Activated naive CD4-positive, alpha-beta T cell treated with anti-CD3 and anti-CD28 coated beads, Interleukin-2, amount 50 U/mL, for 72 hours (primary cell): ENCODE data around the gene RRP1B. TPM values are rescaled to one million over a fixed set of nuclear protein-coding genes. Genes with fewer than 3 reads are reported as not detected.

Source experiments
- ATAC-seq, 2 donors: fragments of 150-1000 bp; cut with Tn5 transposase; 2 replicates each; pipeline ENCODE4 v1.10.0; 2021; ENCODE audit warnings: mild to moderate bottlenecking in 2 of 2, moderate library complexity in 2 of 2
- DNase-seq, 2 donors: peaks; one replicate each; pipeline ENCODE4 v3.0.0; 2021 to 2022; ENCODE audit warnings: low spot score in 2 of 2
- H3K27ac Mint-ChIP-seq, 2 donors: one replicate each; pipeline ENCODE4 v1.8.0; 2022; ENCODE audit warnings: mild to moderate bottlenecking in 2 of 2, mixed read lengths in 2 of 2
- H3K36me3 Mint-ChIP-seq, 2 donors: one replicate each; pipeline ENCODE4 v1.8.0; 2022; ENCODE audit warnings: mixed read lengths in 2 of 2
- H3K9me3 Mint-ChIP-seq, 2 donors: one replicate each; pipeline ENCODE4 v1.8.0; 2022; ENCODE audit warnings: mixed read lengths in 2 of 2
- total RNA-seq, 2 donors: library from RNA; stranded (reverse); gene quantifications; one replicate each; pipeline ENCODE4 v1.2.3, GENCODE V29; 2022

RRP1B gene
- total RNA-seq, 2 donors from 2014 or later, result 39.1 to 61.5 TPM

GRCh38 chr21:43736224-43736883, 77.0 kb downstream of the RRP1B start:
- Mint-ChIP-seq H3K27ac (peak overlapping the region in 1 of 2 donors; percentile 87), H3K9me3 (no peaks in the 10 kb centered on the region), H3K36me3 (peaks cover 0 to 16% of the 10 kb centered on the region in 2 donors)
- no peak for DNase-seq
- no peak for ATAC-seq

GRCh38 chr21:43737158-43737950, 78.0 kb downstream of the RRP1B start:
- H3K9me3 Mint-ChIP-seq, result no peaks in the 10 kb centered on the region
- ATAC-seq, result no peak

GRCh38 chr21:43739621-43740435, 80.5 kb downstream of the RRP1B start:
- ATAC-seq (peak; percentile 32 to 36), DNase-seq (no peak)
- Mint-ChIP-seq H3K27ac (no peak overlapping the region), H3K9me3 (no peaks in the 10 kb centered on the region), H3K36me3 (peaks cover 7 to 16% of the 10 kb centered on the region in 2 donors)

More at GRCh38 chr21:43737158-43737950, 78.0 kb downstream of the RRP1B start:
- no peak for DNase-seq
- Mint-ChIP-seq H3K36me3 (peaks cover 0 to 16% of the 10 kb centered on the region in 2 donors), H3K27ac (no peak overlapping the region)

GRCh38 chr21:43740497-43741156, 81.3 kb downstream of the RRP1B start:
- Mint-ChIP-seq H3K36me3 (peaks cover 9 to 16% of the 10 kb centered on the region in 2 donors), H3K9me3 (no peaks in the 10 kb centered on the region), H3K27ac (peak overlapping the region; percentile 19 to 81)
- DNase-seq (no peak), ATAC-seq (peak; percentile 36 to 48)

GRCh38 chr21:43741423-43742096, 82.2 kb downstream of the RRP1B start:
- DNase-seq (no peak), ATAC-seq (no peak)
- H3K9me3 Mint-ChIP-seq, result no peaks in the 10 kb centered on the region
- peaks cover 8 to 9% of the 10 kb centered on the region in 2 donors for H3K36me3 Mint-ChIP-seq
- no peak overlapping the region for H3K27ac Mint-ChIP-seq

- no peak for ATAC-seq
- Mint-ChIP-seq H3K27ac (peak overlapping the region in 1 of 2 donors; percentile 65), H3K36me3 (peaks cover 5 to 9% of the 10 kb centered on the region in 2 donors), H3K9me3 (no peaks in the 10 kb centered on the region)
- DNase-seq, result no peak
These were observed 84.6 kb downstream of the RRP1B start for GRCh38 chr21:43743947-43744346.

GRCh38 chr21:43744725-43745124, 85.4 kb downstream of the RRP1B start:
- DNase-seq, result no peak
- no peaks in the 10 kb centered on the region for H3K9me3 Mint-ChIP-seq
- ATAC-seq, result no peak
- no peak overlapping the region for H3K27ac Mint-ChIP-seq
- peaks cover 0 to 9% of the 10 kb centered on the region in 2 donors for H3K36me3 Mint-ChIP-seq

Other genes with a start within 250 kb of the RRP1B start
- gene SIK1, start 232.4 kb upstream of the RRP1B start, total RNA-seq, result 10 to 100 TPM in 1 of 2 donors, 1 to 10 TPM in 1; 2.3 to 12.4 TPM
- under 1 TPM; 0.57 to 0.78 TPM for gene HSF2BP, start 72 bp upstream of the RRP1B start, total RNA-seq
- 100 to 1,000 TPM in 1 of 2 donors, 10 to 100 TPM in 1; 70.3 to 121 TPM for gene PDXK, start 59.6 kb downstream of the RRP1B start, total RNA-seq
- 10 to 100 TPM; 19.8 to 36.7 TPM for gene CSTB, start 116.7 kb downstream of the RRP1B start, total RNA-seq
- 10 to 100 TPM; 29.9 to 54.1 TPM for gene RRP1, start 130.0 kb downstream of the RRP1B start, total RNA-seq
- 100 to 1,000 TPM in 1 of 2 donors, 10 to 100 TPM in 1; 21.2 to 109 TPM for gene AGPAT3, start 205.7 kb downstream of the RRP1B start, total RNA-seq